Measurements from ENCODE around the gene DCC. TPM values are rescaled to one million over a fixed set of nuclear protein-coding genes. Genes with fewer than 3 reads are reported as not detected.
A peak's percentile ranks its signal among the peaks of the same experiment; 100 is the strongest.

The DCC gene
- total RNA-seq, 1 donor from 2014 or later = 14.7 TPM

DNA sequence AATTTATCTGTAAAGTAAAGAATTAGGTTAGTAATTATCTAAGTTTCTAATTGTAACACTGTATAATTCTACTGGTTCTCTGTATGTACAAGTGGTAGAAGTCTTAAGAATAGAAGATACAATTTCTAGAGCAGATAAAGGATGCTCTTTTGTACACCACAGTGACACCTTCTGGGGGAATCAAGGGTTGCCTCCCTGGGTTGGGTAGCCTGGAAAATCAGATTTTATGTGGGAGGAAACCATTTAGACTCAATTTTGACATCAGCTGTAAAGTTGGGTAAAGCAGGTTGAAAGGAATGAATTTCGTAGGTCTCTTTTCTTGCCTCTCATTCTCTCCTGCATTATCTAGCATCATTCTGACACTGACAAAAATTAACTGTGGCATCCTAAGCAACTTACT, 354.8 kb downstream of the DCC start:
- Mint-ChIP-seq H3K4me3 (ENCODE audit: unreplicated experiment) (no peak overlapping the region), H3K27ac (ENCODE audit: unreplicated experiment) (no peak overlapping the region), H3K36me3 (ENCODE audit: low read depth, unreplicated experiment) (no peaks in the 10 kb centered on the region), H3K4me1 (ENCODE audit: unreplicated experiment) (no peaks in the 10 kb centered on the region), H3K27me3 (ENCODE audit: unreplicated experiment) (no peaks in the 10 kb centered on the region), H3K9me3 (ENCODE audit: unreplicated experiment) (no peaks in the 10 kb centered on the region)
- DNase-seq (ENCODE audit: low spot score) = peak; percentile 38
- TF ChIP-seq, protein P1, sequence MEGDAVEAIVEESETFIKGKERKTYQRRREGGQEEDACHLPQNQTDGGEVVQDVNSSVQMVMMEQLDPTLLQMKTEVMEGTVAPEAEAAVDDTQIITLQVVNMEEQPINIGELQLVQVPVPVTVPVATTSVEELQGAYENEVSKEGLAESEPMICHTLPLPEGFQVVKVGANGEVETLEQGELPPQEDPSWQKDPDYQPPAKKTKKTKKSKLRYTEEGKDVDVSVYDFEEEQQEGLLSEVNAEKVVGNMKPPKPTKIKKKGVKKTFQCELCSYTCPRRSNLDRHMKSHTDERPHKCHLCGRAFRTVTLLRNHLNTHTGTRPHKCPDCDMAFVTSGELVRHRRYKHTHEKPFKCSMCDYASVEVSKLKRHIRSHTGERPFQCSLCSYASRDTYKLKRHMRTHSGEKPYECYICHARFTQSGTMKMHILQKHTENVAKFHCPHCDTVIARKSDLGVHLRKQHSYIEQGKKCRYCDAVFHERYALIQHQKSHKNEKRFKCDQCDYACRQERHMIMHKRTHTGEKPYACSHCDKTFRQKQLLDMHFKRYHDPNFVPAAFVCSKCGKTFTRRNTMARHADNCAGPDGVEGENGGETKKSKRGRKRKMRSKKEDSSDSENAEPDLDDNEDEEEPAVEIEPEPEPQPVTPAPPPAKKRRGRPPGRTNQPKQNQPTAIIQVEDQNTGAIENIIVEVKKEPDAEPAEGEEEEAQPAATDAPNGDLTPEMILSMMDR (IDR thresholded peaks at IDR 0.05; ENCODE audit: unreplicated experiment) = no peak

DNA sequence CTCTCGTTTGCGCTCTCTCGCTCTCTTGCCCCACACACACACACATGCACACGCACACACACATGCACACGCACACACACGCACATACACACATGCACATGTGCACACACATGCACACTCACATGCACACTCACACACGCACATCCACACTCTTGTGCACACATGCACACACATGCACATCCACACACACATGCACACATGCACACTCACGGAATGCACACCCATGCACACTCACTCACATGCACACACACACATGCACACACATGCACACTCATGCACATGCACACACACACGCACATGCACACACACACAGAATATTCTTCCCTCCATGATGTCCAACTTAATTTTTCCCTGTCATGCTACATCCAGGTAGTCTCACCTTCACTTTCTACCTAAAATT, 360.1 kb downstream of the DCC start:
- Mint-ChIP-seq H3K4me3 (ENCODE audit: unreplicated experiment) (no peak overlapping the region), H3K27ac (ENCODE audit: unreplicated experiment) (no peak overlapping the region), H3K9me3 (ENCODE audit: unreplicated experiment) (no peaks in the 10 kb centered on the region), H3K36me3 (ENCODE audit: low read depth, unreplicated experiment) (no peaks in the 10 kb centered on the region), H3K27me3 (ENCODE audit: unreplicated experiment) (no peaks in the 10 kb centered on the region), H3K4me1 (ENCODE audit: unreplicated experiment) (no peaks in the 10 kb centered on the region)
- no peak for DNase-seq (ENCODE audit: low spot score)
- TF ChIP-seq, protein P1 (IDR thresholded peaks at IDR 0.05; ENCODE audit: unreplicated experiment) = no peak

DNA sequence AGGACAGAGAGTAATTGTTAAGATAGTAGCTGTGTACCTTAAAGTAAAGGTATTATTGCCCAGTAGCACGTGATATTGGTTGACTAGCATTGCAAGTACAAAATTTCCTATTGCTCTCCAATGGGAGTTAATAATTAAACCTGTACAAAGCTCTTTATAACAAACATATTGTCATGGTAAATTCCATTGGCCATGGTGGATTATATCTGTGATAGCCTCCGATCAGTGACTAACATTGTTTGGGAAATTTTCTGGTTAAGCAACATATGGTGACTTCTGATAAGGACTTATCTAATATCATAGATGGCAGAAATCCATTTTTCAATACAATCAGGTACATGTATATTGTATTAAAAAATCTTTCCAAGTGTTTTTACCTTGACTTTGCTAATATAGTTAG, 360.8 kb downstream of the DCC start:
- Mint-ChIP-seq H3K27ac (ENCODE audit: unreplicated experiment) (no peak overlapping the region), H3K36me3 (ENCODE audit: low read depth, unreplicated experiment) (no peaks in the 10 kb centered on the region), H3K4me1 (ENCODE audit: unreplicated experiment) (no peaks in the 10 kb centered on the region), H3K4me3 (ENCODE audit: unreplicated experiment) (no peak overlapping the region), H3K9me3 (ENCODE audit: unreplicated experiment) (no peaks in the 10 kb centered on the region), H3K27me3 (ENCODE audit: unreplicated experiment) (no peaks in the 10 kb centered on the region)
- TF ChIP-seq, protein P1 (IDR thresholded peaks at IDR 0.05; ENCODE audit: unreplicated experiment) = no peak
- DNase-seq (ENCODE audit: low spot score) = no peak

DNA sequence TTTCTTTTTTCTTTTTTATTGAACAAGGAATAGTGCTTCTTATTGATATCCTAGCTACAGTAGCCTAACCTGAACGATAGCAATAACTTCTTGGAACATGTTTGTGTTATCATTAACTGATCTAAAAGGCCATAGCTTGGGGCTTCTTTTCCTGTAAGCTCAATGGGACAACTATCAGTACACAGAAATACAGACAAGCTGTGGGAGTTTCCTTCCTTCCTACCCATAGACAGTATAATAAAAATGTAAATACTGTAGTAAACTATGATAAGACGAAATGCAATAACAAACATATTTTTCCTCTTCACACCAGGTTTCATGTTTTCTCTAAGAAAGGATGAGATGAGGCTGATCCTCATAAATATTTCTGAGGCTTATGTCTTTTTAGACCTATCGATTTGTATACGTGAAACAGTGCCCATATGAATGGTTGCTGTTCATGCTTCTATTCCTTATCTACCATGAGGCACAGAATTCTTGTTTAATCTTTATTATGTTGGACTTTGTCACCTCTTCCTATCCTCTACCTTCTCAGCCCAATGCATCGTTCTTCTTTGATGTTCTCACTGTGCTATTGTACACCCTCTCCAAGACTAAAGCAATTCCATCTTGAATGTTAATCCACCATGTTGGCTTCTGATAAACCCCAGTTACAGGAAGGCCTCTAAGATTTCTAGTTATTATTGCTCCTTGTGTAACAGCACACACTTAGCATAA, 361.4 kb downstream of the DCC start:
- TF ChIP-seq, protein P1 (IDR thresholded peaks at IDR 0.05; ENCODE audit: unreplicated experiment) = no peak
- Mint-ChIP-seq H3K36me3 (ENCODE audit: low read depth, unreplicated experiment) (no peaks in the 10 kb centered on the region), H3K9me3 (ENCODE audit: unreplicated experiment) (no peaks in the 10 kb centered on the region), H3K4me1 (ENCODE audit: unreplicated experiment) (no peaks in the 10 kb centered on the region), H3K4me3 (ENCODE audit: unreplicated experiment) (no peak overlapping the region), H3K27ac (ENCODE audit: unreplicated experiment) (no peak overlapping the region), H3K27me3 (ENCODE audit: unreplicated experiment) (no peaks in the 10 kb centered on the region)
- no peak for DNase-seq (ENCODE audit: low spot score)

DNA sequence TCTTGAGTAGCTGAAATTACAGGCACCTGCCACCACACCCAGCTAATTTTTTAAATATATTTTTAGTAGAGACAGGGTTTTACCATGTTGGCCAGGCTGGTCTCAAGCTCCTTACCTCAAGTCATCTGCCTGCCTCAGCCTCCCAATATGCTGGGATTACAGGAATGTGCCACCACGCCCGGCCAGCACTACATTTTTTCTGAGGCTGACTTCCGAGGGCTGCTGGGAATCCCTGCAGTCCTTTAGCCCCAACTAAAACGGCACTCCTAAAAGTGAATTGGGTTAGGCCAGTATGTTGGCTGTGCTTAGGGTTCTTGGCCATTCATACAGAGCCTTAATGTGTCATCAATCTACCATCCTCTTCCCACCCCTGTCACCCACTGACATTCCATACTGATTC, 375.4 kb downstream of the DCC start:
- no peaks in the 10 kb centered on the region for H3K4me1 Mint-ChIP-seq (ENCODE audit: unreplicated experiment)
- H3K27me3 Mint-ChIP-seq (ENCODE audit: unreplicated experiment) = peaks cover 2% of the 10 kb centered on the region
- DNase-seq (ENCODE audit: low spot score) = no peak
- no peak overlapping the region for H3K27ac Mint-ChIP-seq (ENCODE audit: unreplicated experiment)
- H3K9me3 Mint-ChIP-seq (ENCODE audit: unreplicated experiment) = no peaks in the 10 kb centered on the region
- H3K36me3 Mint-ChIP-seq (ENCODE audit: low read depth, unreplicated experiment) = no peaks in the 10 kb centered on the region
- TF ChIP-seq, protein P1 (IDR thresholded peaks at IDR 0.05; ENCODE audit: unreplicated experiment) = no peak
- no peak overlapping the region for H3K4me3 Mint-ChIP-seq (ENCODE audit: unreplicated experiment)

All from endothelial cell (in vitro differentiated cells).